ENCODE measurements around the gene PJA2.

PJA2 gene

GRCh38 chr5:109408991-109409843 lies 557 bp downstream of the PJA2 start:
- FAIRE-seq: no peak

- no peak for FAIRE-seq
Measured at GRCh38 chr5:109407913-109408312, 1.9 kb downstream of the PJA2 start.

- no peak for FAIRE-seq
Measured at GRCh38 chr5:109406719-109407118, 3.1 kb downstream of the PJA2 start.

- FAIRE-seq: no peak
Measured at GRCh38 chr5:109404428-109404960, 5.3 kb downstream of the PJA2 start.

- no peak for FAIRE-seq
Measured at GRCh38 chr5:109403469-109403868, 6.3 kb downstream of the PJA2 start.

GRCh38 chr5:109399092-109399759 lies 10.5 kb downstream of the PJA2 start:
- no peak for FAIRE-seq

GRCh38 chr5:109396965-109397364 lies 12.8 kb downstream of the PJA2 start:
- no peak for FAIRE-seq

- no peak for FAIRE-seq
Measured at GRCh38 chr5:109394806-109395205, 15.0 kb downstream of the PJA2 start.

- FAIRE-seq: no peak
Measured at GRCh38 chr5:109390188-109390587, 19.6 kb downstream of the PJA2 start.

- FAIRE-seq: no peak
Measured at GRCh38 chr5:109388407-109388806, 21.4 kb downstream of the PJA2 start.

- no peak for FAIRE-seq
Measured at GRCh38 chr5:109387408-109387974, 22.3 kb downstream of the PJA2 start.

- FAIRE-seq: no peak
Measured at GRCh38 chr5:109378095-109378494, 31.7 kb downstream of the PJA2 start.

- no peak for FAIRE-seq
Measured at GRCh38 chr5:109374625-109375024, 35.1 kb downstream of the PJA2 start.

- FAIRE-seq: no peak
Measured at GRCh38 chr5:109373932-109374331, 35.8 kb downstream of the PJA2 start.

GRCh38 chr5:109370343-109370742 lies 39.4 kb downstream of the PJA2 start:
- FAIRE-seq: no peak

GRCh38 chr5:109365653-109366052 lies 44.1 kb downstream of the PJA2 start:
- no peak for FAIRE-seq

- FAIRE-seq: no peak
Measured at GRCh38 chr5:109364977-109365376, 44.8 kb downstream of the PJA2 start.

GRCh38 chr5:109359642-109360041 lies 50.1 kb downstream of the PJA2 start:
- no peak for FAIRE-seq

- no peak for FAIRE-seq
Measured at GRCh38 chr5:109357807-109358206, 52.0 kb downstream of the PJA2 start.

GRCh38 chr5:109354761-109355160 lies 55.0 kb downstream of the PJA2 start:
- no peak for FAIRE-seq

GRCh38 chr5:109351988-109352864 lies 57.5 kb downstream of the PJA2 start:
- no peak for FAIRE-seq

GRCh38 chr5:109350537-109351270 lies 59.1 kb downstream of the PJA2 start:
- no peak for FAIRE-seq
